ENCODE results near the gene DLST. TPM values are rescaled to one million over a fixed set of nuclear protein-coding genes. Genes with fewer than 3 reads are reported as not detected.

DLST gene
- total RNA-seq, 1 experiment from 2014 or later = 51.6 TPM

DNA sequence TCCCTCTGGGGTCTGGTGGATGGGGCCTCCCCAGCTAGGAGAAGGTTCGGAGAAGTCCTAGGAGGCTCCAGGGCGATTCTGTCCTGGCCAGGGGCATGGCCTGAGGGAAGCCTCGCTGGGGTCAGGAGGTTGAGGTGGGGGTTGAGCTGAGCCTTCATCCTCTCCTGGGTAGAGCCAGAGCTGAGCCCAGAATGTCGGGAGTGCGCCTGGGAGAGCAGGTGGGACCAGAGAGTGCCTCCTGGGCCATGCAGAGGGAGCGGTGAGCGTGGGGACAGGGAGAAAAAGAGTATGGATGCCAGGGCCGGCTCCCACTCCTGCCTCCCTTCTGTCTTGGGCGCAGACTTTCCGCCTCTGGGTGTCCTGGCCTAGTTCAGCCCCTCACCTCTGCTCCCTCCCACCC is 28.2 kb downstream of the DLST start:
- DNase-seq (ENCODE audit: low read depth, low spot score) = no peak
- in situ Hi-C loops (cut with HindIII; ENCODE audit: low pct_unique_long_range_greater_than_20kb, low sequenced_read_pairs) = no loop called here

DNA sequence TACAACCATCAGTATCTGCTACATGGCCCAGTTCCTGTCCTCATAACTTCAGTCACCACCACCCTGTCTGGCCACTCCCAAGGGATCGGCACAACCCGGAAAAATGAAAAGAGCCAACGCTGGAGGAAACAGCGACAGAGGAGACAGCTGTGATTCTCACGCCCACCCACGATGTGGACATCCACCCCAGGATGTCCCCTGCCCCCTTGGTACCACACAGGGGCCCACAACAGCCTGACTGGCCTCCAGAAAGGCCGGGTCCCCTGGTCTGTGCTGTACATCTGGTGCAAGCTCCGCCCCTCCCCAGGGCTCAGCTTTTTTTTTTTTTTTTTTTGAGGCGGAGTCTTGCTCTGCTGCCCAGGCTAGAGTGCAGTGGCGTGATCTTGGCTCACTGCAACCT is 28.8 kb downstream of the DLST start:
- peak; percentile 10 for DNase-seq (ENCODE audit: low read depth, low spot score)
- in situ Hi-C loops (cut with HindIII; ENCODE audit: low pct_unique_long_range_greater_than_20kb, low sequenced_read_pairs) = no loop called here

DNA sequence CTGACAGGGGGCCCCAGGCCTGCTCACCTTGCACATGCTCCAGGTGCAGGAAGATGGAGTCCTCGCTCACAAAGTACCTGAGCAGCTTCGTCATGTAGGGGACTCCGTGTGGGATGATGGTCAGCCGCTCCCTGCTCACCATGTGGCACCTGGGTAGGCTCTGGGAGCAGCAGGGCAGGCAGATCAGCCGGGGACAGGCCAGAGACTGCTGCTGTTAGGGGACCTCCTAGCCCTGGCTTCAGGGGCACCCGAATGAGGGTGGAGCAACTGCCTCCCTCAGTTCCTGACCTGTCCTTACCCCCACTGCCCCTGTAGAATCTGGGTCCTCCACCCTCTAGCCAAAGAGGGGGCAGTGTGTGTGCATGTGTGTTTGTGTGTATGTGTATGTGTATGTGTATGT is 29.5 kb downstream of the DLST start:
- no peak for DNase-seq (ENCODE audit: low read depth, low spot score)
- in situ Hi-C loops (cut with HindIII; ENCODE audit: low pct_unique_long_range_greater_than_20kb, low sequenced_read_pairs) = no loop called here

DNA sequence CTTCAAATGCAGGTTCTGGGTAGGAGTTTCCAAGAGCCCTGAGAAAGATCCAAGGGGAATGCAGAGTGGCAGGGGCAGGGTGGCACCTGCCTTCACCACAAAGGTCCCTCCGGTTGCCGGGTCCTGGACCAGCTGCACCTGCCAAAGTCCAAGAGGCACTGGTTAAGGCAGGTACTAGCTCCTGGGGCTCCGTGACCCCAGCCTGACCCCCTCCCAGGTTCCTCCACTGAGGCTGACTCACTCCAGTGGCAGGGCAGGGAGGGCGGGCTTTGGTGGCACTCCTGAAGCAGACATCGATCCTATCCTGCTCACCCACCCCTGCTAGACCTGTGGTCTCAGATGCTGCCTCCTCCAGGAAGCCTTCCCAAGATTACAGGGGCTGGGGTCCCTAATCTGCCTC is 30.0 kb downstream of the DLST start:
- in situ Hi-C loops (cut with HindIII; ENCODE audit: low pct_unique_long_range_greater_than_20kb, low sequenced_read_pairs) = no loop called here
- no peak for DNase-seq (ENCODE audit: low read depth, low spot score)

DNA sequence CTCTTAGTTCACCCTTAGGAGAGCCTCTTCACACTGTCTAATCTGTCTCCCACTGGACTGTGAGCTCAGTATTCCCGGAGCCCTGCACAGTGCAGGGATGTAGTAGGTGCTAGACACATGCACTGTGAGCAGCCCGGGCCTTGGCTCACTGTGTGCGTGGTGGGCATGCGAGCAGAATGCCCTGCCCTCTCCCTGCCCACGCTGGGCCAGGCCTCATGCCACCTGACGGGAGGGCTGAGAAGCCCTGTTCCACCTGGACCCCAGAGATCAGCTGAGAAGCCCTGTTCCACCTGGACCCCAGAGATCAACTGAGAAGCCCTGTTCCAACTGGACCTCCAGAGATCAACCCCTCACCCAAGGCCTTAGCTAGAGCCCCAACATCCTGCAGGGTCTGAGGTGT is 30.4 kb downstream of the DLST start:
- in situ Hi-C loops (cut with HindIII; ENCODE audit: low pct_unique_long_range_greater_than_20kb, low sequenced_read_pairs) = no loop called here
- no peak for DNase-seq (ENCODE audit: low read depth, low spot score)

DNA sequence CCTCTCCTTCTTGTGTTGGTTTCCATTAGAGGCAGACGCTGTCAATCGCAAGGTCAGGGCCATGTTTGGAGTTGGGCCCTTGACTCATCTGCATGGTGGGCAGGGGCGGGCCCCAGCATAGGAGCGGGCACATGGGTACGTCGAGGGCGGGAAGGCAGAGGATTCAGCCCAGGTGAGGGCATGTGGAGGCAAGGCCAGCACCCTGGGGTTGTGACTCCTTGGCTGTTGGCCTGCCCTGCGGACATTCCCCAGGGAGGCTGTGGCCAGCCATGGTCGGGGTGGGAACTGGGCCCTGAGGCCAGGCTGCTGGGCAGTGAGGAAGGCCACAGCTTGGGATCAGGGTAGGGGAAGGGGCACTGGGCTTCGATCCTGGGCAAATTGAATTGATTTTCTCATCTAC is 31.1 kb downstream of the DLST start:
- in situ Hi-C loops (cut with HindIII; ENCODE audit: low pct_unique_long_range_greater_than_20kb, low sequenced_read_pairs) = no loop called here
- no peak for DNase-seq (ENCODE audit: low read depth, low spot score)

DNA sequence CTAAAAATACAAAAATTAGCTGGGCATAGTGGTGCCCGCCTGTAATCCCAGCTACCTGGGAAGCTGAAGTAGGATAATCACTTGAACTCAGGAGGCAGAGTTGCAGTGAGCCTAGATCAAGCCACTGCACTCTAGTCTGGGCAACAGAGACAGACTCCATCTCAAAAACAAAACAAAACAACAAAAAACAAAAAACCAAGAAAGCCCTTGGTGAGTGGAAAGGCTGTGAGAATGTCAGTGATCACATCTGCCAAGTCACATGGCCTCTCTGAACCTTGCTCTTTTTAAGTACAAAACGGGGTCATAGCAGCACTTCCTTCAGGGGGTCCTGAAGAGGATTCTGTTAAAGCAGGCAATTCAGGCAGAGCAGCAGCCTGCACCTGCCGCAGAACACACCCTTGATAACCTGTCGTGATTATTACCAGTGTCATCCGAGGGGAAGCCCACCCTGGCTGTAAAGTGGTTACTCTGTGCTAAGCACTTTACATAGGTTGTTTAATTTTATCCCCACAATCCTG is 31.7 kb downstream of the DLST start:
- DNase-seq (ENCODE audit: low read depth, low spot score) = no peak
- in situ Hi-C loops (cut with HindIII; ENCODE audit: low pct_unique_long_range_greater_than_20kb, low sequenced_read_pairs) = no loop called here

DNA sequence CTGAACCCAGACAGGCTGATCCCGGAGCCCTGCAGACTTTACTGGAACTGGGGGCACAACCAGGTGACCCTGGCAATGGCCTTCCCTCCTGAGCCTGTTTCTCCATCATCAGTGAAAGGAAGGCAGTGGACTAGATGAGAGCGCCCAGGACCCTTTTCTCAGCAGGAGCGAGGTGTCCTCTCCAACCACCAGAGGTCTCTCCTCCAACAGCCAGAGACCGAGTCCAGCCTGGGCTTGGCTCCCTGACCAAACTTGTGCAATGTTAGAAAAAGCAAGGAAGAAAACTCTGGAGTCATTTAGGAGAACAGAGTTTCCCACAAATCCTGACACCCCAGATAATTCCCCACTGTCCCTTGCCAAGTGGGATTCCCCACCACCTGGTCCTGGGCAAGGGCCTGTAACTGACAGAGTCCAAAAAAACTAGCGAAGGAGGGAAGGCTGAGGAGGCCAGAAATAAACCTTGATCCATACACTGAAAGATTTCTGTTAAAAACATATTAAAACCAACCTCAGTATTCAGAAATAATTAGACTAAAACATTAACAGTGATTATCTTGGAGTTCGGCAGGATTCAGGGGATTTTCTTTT is 32.4 kb downstream of the DLST start:
- DNase-seq (ENCODE audit: low read depth, low spot score) = peak; percentile 83
- in situ Hi-C loops (cut with HindIII; ENCODE audit: low pct_unique_long_range_greater_than_20kb, low sequenced_read_pairs) = no loop called here

DNA sequence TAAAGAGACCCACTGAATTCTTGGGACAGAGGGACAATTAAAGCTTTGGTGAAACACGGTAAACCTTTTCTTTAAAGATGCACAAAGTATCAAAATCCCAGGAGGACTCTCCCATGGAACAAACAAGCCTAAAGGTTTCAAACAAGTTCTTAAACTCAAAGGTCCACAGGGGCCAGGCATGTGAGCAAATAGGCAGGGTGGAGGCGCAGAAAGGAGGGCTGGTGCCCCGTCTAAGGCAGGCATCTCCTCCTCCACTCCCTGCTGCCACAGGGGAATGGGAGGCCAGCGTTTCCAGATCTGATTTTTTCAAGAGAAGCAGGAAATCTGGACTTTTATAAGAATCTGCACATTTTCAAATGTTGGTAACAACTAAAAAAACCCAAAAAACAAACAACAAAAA is 33.7 kb downstream of the DLST start:
- no peak for DNase-seq (ENCODE audit: low read depth, low spot score)
- in situ Hi-C loops (cut with HindIII; ENCODE audit: low pct_unique_long_range_greater_than_20kb, low sequenced_read_pairs) = no loop called here

DNA sequence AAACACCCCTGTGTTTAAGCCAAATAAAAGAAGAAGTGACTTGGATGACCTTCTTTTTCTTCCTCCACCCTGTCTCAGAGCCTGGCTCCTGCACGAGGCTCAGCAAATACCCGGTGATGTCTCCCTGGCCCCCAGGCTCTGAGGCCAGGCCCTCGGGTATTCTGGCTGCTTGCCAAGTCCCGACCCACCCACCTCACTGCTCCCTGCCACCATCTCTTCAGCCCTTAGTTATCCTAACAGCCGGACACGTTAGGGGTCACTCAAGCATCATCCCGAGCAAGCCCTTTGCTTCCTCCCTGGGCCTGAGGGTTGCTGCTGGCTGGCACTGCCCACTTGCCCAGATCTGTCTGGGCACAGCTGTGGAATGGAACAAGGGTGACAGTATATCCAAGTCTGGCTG is 34.1 kb downstream of the DLST start:
- no peak for DNase-seq (ENCODE audit: low read depth, low spot score)
- in situ Hi-C loops (cut with HindIII; ENCODE audit: low pct_unique_long_range_greater_than_20kb, low sequenced_read_pairs) = no loop called here

DNA sequence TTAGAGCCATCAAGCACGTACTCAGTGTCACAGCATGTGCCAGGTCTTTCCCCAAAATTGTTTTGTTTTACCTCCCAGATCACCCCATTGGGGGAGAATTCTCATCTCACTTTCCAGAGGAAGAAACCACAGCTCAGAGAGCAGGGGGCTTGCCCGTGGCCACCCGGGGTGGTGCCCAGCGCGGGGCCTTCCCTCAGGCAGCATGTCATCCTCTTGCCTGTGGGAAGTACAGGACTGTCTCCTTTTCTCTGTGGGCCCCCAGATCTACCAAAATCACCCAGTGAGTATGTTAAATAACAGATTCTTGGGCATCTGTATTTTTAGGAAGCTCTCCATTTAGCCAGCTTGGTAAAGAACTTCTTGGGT is 35.4 kb downstream of the DLST start:
- in situ Hi-C loops (cut with HindIII; ENCODE audit: low pct_unique_long_range_greater_than_20kb, low sequenced_read_pairs) = no loop called here
- DNase-seq (ENCODE audit: low read depth, low spot score) = no peak

DNA sequence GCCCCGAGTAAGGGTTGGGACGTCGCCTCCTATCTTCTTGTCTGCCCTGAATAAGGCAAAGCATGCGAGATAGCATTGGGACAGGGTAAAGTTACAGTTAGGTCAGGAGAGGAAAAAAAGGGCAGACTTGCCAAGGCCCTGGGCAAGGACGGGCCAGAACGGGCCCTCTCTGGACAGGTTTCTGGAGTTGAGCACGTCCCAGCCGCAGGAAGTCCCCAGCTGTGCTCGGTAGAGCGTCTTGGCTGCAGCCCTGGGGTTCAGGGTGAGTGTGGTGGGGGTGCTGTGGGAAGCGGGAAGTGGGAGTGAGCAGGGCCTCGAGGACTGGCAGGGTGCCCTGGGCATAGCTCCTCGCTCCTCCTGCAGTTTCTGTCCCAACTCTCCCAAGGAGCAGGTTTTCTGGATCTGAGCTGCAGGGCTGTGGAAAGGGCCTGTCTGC is 35.9 kb downstream of the DLST start:
- in situ Hi-C loops (cut with HindIII; ENCODE audit: low pct_unique_long_range_greater_than_20kb, low sequenced_read_pairs) = no loop called here
- no peak for DNase-seq (ENCODE audit: low read depth, low spot score)

DNA sequence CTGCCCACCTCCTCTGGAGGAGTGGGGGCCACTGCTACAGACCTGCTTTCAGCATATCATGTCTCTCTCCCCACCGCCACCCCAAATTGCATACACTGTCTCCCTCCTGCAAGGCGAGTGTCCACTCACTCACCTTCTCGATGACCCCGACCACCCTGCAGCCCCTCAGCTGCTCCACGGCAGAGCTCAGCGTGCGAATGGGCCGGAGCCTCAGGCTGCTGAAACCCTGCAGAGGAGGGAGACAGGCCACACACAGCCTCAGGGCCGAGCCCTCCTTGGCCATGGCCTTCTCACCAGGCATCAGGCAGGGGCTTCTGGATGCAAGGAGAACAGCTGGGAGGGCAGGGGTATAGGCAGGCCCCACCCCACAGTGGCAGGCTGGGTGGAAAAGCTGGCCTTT is 36.7 kb downstream of the DLST start:
- no peak for DNase-seq (ENCODE audit: low read depth, low spot score)

DNA sequence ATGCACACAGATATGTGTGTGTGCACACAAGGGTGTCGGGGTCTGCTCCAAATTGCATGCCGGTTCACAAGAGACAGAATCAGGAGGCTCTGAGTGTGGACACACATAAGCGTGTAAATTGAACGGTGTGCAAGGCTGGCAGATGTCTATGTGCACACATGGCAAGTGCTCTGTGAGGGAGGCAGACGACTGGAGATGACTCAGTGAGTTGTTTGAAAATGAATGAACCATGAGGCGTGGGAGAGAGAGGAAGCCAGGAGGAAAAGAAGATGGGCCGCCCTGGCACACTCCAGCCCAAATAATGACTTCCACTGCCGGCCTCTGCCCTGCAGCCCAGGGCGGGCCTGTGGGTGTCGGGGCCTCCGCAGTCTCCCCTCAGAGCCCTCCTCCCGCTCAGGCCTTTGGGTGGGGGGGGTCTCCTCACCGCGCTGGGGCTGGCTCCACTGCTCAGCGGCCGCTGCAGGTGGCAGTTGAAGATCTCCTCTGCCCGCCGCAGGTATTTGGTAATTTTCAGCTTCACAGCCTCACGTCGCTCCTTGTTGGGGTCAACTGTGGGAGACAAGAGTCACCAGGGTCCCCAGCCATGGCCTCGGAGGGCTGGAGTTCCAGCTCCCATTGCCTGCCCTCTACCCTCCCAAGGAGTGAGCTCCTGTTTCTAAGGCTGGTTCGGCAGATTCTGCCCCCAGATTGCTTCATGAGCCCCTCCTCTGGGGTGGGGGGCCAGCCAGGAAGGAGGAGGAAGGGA is 37.9 kb downstream of the DLST start:
- no peak for DNase-seq (ENCODE audit: low read depth, low spot score)
- in situ Hi-C loops (cut with HindIII; ENCODE audit: low pct_unique_long_range_greater_than_20kb, low sequenced_read_pairs) = no loop called here

More for the DNA sequence above, 36.7 kb downstream of the DLST start:
- in situ Hi-C loops (cut with HindIII; ENCODE audit: low pct_unique_long_range_greater_than_20kb, low sequenced_read_pairs) = no loop called here

DNA sequence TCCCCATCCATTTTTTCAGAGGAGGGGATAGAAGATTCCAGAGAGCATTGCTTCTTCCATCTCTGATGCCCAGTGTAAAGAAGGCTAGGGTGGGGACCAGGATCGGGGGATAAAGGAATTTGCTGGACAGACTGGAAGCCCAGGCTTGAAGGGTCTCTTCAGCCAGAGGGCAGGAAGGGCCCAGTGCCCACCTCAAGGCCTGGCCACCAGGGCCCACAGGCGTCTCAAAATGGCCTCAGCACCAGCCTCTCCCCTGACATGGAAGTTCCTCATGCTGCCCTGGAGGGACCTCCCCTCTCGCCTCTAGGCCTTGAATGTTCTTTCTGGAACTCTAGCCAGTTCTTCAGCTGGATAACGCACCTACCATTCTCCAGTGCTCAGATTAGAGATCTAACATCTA is 38.6 kb downstream of the DLST start:
- DNase-seq (ENCODE audit: low read depth, low spot score) = no peak
- in situ Hi-C loops (cut with HindIII; ENCODE audit: low pct_unique_long_range_greater_than_20kb, low sequenced_read_pairs) = no loop called here

DNA sequence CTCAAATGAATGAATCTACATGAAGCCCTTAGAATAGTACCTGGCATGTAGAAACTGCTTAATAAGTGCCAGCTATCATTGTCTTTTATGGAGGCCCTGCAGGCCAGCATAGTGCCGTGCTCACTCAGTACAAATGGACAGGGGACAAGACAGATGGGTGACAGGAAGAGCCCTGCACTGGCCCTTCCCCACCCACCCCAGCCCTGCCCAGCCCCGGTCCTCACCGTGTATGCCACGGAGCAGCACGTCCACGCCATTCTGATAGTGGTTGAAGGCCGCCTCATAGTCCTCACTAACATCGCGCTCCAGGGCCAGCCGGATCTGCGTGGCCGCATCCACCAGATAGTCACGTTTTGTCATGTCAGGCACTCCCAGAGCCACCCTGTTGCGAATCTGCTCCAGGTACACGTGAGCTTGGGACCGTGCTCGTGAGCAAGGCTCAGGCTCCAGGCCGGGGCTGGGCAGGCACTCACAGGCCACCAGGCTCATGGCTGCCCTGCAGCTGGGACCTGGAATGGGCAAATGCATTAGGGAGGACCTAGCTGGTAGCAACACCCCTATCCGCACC is 39.4 kb downstream of the DLST start:
- in situ Hi-C loops (cut with HindIII; ENCODE audit: low pct_unique_long_range_greater_than_20kb, low sequenced_read_pairs) = no loop called here
- no peak for DNase-seq (ENCODE audit: low read depth, low spot score)

DNA sequence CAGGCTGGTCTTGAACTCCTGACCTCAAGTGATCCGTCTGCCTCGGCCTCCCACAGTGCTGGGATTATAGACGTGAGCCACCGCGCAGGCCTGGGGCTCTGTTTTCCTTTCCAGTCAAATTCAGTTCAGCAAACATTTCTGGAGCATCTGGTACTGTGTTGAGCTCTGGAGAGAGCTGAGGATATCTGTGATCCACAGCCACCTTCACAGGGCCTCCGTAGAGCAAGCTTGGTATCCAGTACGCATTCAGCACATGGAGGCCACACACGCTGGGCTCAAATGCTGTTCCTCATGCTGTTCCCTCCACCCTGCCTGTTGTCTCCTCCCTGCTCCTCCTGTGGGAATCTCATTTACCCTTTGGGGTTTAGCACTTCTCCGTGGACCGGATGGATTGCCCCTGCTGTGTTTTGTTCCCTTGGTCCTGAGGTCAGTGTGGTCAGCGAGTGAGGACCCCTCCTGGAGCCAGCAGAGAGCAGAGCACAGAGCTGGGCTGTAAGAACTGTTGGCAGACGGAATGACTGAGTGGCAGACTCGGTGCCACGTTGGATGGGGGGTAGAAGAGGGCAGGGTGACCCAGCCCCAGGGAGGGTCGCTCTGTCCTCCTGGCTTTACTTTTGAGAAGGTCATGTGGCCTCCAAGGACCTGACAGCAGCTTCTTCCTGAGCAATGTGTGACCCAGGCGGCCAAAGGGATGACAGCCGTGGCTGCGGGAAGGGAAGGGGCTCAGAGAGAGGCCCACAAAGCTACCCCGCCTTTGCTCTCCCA is 40.5 kb downstream of the DLST start:
- in situ Hi-C loops (cut with HindIII; ENCODE audit: low pct_unique_long_range_greater_than_20kb, low sequenced_read_pairs) = no loop called here

DNA sequence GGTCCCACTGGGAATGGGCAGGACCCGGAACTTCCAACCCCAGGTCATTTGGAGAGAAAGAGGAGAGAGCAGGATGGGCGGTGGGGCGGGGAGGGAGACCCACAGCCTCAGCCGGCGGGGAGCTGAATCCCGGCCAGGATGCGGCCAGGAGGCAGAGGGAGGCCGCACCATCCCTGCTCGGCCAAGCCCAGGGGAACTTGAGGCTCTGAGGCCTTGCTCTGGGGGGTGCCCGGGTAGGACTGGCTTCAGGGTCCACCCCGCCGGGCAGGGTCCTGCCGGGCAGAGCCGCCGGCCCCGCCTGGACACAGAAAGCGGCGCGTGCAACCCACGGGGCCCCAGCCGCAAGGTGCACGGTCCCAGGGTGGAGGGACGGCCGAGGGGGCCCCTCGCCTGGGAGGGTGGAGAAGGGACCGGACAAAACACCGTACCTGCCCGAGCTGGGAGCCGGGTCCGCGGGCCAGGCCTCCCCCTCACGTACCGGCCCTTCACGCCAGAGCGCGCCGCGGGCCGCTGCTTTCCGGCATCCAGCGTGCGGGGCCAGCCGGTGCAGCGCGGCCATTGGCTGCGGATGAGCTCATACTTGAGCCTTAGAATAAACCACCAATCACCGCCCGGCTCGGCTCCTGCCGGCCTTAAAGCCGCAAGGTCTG is 41.2 kb downstream of the DLST start, which contains the start of gene RPS6KL1:
RPS6KL1 (minus strand) TSS at position 509 of the 650 bp plus-strand sequence. CDS start 1,719 bp downstream, outside the sequence.
- in situ Hi-C loops (cut with HindIII; ENCODE audit: low pct_unique_long_range_greater_than_20kb, low sequenced_read_pairs) = no loop called here
- DNase-seq (ENCODE audit: low read depth, low spot score) = peak; percentile 46

More for the DNA sequence above, 40.5 kb downstream of the DLST start:
- no peak for DNase-seq (ENCODE audit: low read depth, low spot score)
